OCI-LY7 (cell line): ENCODE measurements around the gene LARGE1.

Experiments
- EZH2phosphoT487 ChIP-seq: fragments of 200-600 bp; sonication (generic); IDR thresholded peaks from 2 replicates; pipeline ENCODE4 v1.6.1; 2018; ENCODE audit warnings: low read depth, borderline replicate concordance, mild to moderate bottlenecking, mixed run types, antibody characterized with exemption, low read length, moderate library complexity, mixed read lengths
- TF ChIP-seq, protein P1 (sequence below): fragments of 200-600 bp; sonication (generic); conservative IDR thresholded peaks from 2 replicates; pipeline ENCODE4 v1.5.1; 2014; ENCODE audit warnings: mild to moderate bottlenecking, antibody characterized with exemption, low read length, moderate library complexity, mixed read lengths

DNA sequence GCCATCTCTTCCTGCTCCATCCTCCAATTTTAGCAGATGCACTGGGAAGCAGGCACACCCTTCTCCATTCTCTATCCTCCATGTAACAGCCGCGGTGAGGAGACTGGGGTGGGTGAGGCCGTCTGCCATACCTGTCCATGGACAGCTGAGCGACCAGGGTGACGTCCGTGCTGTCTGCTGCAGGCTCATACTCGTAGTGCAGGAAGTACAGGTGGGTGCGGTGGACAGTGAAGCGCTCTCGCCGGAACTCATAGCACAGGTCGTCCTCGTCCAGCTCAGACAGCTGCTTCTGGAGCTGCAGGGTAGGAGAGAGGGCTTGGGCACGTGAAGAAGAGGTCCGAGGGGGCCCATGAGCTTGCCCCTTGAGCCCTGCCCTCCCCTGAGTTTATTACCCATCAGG, 604.3 kb downstream of the LARGE1 start:
- TF ChIP-seq, protein P1, sequence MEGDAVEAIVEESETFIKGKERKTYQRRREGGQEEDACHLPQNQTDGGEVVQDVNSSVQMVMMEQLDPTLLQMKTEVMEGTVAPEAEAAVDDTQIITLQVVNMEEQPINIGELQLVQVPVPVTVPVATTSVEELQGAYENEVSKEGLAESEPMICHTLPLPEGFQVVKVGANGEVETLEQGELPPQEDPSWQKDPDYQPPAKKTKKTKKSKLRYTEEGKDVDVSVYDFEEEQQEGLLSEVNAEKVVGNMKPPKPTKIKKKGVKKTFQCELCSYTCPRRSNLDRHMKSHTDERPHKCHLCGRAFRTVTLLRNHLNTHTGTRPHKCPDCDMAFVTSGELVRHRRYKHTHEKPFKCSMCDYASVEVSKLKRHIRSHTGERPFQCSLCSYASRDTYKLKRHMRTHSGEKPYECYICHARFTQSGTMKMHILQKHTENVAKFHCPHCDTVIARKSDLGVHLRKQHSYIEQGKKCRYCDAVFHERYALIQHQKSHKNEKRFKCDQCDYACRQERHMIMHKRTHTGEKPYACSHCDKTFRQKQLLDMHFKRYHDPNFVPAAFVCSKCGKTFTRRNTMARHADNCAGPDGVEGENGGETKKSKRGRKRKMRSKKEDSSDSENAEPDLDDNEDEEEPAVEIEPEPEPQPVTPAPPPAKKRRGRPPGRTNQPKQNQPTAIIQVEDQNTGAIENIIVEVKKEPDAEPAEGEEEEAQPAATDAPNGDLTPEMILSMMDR, result no peak
- no peak for TF ChIP-seq EZH2phosphoT487
